Right lung (tissue), 5 donors: ENCODE data around the gene RBM42. TPM values are rescaled to one million over a fixed set of nuclear protein-coding genes. Genes with fewer than 3 reads are reported as not detected.
"Not testable (repeated sequence)": the region's sequence is repeated elsewhere in the genome, so short reads cannot be mapped to it uniquely, and the experiment has no call there.

Experiments used
- DNase-seq, 2 donors: peaks; one replicate each; pipeline ENCODE4 v3.0.0-alpha.2; 2013
- polyA plus RNA-seq, 5 donors: library from polyadenylated mRNA; unstranded; fragments of 120-200 nt; gene quantifications; one replicate each; pipeline versions ENCODE4 v1.2.1 to v1.2.3, GENCODE V29; 2013; ENCODE audit warnings: inconsistent platforms in 1 of 5, low replicate concordance in 1 of 5; ENCODE audit not compliant: insufficient read length in 5 of 5, insufficient read depth in 1 of 5

The RBM42 gene
- polyA plus RNA-seq, 5 donors: 43.0 to 84.8 (median 53.7) TPM

DNA sequence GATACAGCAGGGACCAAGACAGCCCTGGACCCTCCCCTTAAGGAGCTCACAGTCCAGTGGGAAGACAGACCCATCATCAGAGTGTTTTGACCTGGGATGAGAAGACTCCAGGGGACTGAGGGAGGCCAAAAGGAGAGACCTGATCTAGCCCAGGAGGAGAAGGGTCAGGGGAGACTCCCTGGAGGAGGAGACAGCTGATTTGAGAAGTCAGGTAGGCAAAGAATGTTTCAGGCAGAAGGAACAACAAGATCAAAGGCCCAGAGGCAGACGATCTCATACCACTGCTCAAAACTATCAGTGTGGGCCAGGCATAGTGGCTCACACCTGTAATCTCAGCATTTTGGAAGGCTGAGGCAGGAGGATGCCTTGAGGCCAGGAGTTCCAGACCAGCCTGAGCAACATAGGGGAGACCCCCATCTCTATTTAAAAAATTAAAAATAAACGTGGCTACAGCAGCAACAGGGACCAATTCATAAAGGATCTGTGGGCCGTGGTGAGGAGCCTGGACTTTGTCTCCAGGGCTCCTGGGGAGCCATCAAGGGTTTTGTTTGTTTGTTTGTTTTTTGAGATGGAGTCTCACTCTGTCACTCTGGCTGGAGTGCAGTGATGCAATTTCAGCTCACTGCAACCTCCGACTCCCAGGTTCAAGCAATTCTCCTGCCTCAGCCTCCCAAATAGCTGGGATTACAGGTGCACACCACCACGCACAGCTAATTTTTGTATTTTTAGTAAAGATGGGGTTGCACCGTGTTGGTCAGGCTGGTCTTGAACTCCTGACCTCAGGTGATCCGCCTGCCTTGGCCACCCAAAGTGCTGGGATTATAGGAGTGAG lies 17.1 kb downstream of the RBM42 start:
- DNase-seq: no peak

DNA sequence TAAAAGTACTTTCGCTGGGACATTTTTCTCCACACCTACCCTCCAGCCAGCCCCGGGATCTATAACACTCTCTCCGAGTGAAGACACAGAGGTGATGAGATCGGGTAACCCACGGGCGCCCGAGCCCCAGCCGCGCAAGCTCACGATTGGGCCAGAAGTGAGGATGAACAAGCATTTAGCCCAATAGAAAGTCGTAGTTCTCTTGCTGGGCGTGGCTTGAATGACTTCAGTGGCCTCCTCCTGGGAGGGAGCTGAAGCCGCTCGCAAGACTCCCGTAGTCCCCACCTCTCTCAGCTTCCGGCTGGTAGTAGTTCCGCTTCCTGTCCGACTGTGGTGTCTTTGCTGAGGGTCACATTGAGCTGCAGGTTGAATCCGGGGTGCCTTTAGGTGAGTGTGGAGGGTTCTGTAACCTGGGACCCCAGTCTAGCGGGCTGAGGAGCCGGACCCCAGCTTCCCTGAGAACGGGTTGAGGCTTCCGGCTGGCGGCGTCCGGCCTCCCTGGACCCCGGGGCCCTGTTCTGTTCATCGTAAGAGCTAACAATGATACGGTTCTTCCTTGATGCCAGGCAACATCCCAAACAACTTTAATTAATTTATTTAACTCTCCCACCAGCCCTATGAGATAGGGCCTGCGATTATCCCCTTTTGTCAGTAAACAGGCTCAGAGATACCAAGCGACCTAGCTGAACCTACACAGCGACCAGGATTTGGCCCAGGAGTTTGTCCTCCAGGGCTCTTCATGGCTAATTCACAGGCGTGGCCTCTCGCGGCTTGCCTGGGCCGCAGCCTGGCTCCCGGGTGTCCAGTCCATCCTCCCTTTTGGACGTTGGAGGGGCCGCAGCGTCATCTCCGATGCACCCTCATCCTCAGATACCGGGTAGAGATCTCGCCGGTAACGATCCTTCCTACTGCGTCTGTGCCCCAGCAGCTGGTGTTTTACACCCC lies 19.5 kb downstream of the RBM42 start, which contains the start of gene COX6B1:
Gene COX6B1, plus strand, starts transcription at position 307 of the 945 bp plus-strand sequence. CDS start 2,921 bp downstream, outside the sequence.
- DNase-seq: peak; percentile 89 to 91

DNA sequence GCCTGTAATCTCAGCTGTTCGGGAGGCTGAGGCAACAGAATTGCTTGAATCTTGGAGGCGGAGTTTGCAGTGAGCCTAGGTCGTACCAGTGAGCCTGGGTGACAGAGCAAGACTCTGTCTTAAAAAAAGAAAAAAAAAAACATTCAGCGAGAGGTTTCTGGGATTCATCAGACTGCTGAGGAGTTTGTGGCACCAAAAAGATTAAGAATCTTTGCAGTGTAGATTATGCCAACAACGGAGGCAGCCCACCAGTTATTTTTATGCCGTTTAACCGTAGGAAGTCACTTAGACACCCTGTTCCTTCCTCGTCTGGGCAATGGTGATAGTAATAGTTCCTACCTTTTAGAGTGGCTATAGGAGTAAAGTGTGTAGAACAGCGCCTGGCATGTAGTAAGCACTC lies 21.7 kb downstream of the RBM42 start:
- DNase-seq: no peak

- not testable (repeated sequence) for DNase-seq
Measured at GRCh38 chr19:35654828-35655227, 26.0 kb downstream of the RBM42 start.

DNA sequence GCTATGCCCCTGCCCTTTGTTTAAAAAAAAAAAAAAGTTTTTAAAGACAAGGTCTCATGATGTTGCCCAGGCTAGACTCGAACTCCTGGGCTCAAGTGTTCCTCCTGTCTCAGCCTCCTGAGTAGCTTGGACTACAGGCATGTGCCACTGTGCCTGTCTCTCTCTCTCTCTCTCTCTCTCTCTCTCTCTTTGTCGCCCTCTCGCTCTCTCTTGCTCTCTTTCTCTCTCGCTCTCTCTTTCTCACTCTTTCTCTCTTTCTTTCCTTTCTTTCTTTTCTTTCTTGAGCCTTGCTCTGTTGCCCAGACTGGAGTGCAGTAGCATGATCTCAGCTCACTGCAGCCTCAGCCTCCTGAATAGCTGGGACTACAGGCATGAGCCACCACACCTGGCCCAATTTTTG lies 26.8 kb downstream of the RBM42 start:
- no peak for DNase-seq

DNA sequence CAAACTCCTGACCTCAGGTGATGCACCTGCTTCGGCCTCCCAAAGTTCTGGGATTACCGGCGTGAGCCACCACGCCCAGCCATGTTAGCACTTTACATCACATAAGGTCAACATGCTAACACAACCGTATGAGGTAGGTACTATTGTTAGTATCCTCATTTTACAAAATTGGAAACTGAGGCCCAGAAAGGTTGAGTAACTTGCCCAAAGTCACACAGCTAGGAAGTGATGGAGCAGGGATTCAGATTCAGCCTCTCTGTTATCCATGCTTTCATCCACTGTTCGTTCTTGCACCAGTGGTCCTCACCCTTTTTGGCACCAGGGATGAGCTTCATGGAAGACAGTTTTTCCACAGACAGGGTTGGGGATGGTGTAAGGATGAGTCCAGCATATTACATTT lies 27.9 kb downstream of the RBM42 start:
- DNase-seq: no peak

GRCh38 chr19:35657904-35658700 lies 29.3 kb downstream of the RBM42 start:
- DNase-seq: no peak

GRCh38 chr19:35661995-35662340 lies 33.1 kb downstream of the RBM42 start:
- no peak for DNase-seq

DNA sequence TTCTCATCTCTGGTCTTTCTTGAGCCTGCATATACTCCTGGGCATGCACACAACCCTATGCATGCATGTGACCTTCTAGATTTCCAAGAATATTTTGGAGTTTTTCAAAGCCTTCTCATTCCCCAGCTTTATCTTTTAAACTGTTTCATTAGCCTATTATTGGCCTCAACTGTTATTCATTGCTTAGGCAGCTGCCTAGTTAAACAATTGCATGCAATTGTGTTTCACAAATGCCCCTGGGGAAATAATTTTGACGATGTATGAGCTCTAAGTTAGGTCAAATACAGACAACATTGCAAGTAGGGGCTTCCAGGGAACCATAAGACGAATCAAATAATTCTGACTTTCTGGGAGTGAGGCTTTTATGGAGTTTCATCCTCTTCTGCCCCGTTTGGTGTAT lies 35.1 kb downstream of the RBM42 start:
- no peak for DNase-seq

- DNase-seq: no peak
Measured at GRCh38 chr19:35665157-35665556, 36.3 kb downstream of the RBM42 start.

GRCh38 chr19:35665604-35666003 lies 36.8 kb downstream of the RBM42 start:
- no peak for DNase-seq

DNA sequence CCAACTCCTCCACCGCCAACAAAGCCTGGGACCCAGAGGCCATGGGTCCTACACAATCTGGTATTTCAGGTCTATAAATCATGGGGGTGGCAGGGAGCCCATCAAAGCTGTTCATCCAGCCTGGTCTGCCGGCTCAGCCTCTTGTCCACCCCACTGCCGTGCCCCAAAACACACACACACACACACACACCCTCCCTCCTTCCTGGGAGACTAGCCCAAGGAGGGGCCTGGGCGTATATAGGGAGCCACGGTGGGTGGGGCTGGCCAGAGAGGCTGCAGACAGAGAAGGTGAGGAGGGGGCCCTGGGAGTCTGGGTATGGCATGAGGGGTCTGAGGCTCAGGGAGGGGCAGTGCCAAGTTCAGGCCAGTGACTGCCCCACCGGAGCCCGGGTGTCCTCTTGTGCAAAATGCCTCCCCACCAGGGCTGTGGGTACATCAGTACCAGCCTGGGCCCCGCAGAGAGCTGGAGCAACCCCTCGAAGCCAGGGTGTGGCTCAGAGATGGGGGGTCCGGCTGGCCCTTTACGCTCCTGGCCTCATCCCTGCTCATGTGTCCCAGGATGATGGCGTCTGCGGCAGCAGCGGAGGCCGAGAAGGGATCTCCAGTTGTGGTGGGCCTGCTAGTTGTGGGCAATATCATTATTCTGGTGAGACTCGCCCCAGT lies 37.5 kb downstream of the RBM42 start, which contains the start of gene UPK1A:
Gene UPK1A, plus strand, starts transcription at position 267 of the 663 bp plus-strand sequence. Its CDS starts 296 bp downstream, at position 563.
- no peak for DNase-seq

DNA sequence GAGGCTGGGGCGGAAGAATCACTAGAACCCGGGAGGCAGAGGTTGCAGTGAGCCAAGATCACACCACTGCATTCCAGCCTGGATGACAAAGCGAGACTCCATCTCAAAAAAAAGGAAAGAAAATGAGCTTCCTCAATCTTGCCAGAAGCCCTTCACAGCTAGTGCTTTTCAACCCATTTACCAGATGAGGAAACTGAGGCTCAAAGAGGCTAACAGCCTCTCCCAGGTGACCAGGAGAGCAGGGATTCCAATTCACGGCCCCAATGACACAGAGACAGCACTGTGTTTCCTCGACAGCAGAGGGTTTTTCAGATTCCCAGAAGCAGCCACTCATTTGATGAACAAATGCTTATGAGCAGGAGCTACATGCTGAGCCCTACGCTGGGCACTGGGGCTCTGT lies 40.7 kb downstream of the RBM42 start:
- DNase-seq: no peak

DNA sequence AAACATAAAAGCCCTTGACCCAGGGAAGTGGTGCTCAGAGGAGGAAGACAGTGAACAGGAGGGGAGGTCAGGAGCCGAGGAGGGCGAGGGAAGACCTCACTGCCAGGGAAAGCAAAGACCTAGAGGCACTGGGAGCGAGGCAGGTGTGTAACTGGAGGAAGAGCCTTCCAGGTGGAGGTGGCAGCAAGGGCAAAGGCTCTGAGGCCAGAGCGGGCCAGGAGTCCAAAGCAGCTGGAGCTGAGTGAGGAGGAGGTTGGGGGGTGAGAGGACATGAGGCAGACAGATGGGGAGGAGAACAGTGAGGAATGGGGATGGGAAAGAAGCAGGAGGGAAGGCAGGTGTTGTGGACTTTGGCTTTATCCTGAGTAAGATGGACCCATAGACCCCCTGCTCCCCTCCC lies 41.1 kb downstream of the RBM42 start:
- DNase-seq: no peak

GRCh38 chr19:35670686-35671085 lies 41.9 kb downstream of the RBM42 start:
- DNase-seq: no peak

DNA sequence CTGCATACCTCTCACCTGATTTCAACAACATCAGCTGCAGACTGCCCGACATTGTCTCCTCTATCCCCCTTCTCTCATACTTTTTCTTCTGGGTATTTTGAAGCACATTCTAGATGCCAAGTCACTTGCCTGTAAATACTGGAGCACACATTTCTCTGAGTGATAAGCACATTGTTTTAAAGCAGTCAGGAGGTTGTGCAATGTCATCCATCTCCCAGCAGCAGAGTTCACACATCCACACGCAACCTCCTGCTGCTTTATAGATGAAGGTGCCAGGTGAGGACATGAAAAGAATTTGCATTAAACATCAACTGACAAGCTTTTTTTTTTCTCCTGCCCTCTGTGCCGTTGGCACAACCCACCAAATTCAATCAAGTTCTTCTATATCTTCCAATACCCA lies 43.0 kb downstream of the RBM42 start:
- DNase-seq: no peak

GRCh38 chr19:35673121-35673804 lies 44.4 kb downstream of the RBM42 start:
- no peak for DNase-seq

DNA sequence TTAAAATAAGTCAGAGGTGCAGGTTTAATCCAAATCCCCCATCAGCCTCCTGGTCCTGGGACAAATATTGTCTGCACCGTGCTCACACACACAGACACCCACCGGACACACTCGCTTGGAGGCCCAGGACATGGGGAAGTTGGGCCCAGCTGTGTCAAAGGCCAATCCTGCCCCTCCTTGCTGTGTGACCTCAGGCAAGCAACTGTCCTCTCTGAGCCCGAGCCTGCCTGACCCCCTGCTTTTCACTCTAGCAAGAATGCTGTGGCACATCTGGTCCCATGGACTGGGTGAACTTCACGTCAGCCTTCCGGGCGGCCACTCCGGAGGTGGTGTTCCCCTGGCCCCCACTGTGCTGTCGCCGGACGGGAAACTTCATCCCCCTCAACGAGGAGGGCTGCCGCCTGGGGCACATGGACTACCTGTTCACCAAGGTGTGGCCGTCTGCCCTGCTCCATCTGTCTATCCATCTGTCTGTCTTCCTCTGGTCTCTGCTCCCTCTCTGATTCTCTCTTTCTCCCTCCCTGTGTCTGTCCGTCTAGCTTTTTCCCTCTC lies 46.8 kb downstream of the RBM42 start:
- DNase-seq: no peak
